ENCODE results near the gene IGFL1.
"Not testable (repeated sequence)": the region's sequence is repeated elsewhere in the genome, so short reads cannot be mapped to it uniquely, and the experiment has no call there.

IGFL1 gene

DNA sequence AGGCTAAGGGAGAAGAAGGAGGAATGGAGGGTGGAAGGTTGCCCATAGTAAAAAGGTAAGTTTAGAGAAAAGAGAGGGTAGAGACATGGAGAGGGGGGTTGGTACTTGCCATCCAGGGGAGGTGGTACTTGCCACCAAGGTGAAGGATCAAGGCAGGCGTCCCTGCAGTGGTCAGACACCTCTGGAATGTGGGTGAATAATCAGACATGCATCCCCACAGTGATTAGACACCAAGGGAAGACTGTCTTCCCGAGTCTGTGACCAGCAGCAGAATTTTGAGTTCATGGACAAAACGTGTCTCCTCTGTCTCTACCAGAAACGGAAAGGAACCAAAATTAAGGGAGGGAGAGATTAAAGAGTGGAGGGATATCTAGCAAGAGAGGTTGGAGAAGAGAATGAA, 27.1 kb upstream of the IGFL1 start:
- DNase-seq (ENCODE audit: low read depth): no peak

DNA sequence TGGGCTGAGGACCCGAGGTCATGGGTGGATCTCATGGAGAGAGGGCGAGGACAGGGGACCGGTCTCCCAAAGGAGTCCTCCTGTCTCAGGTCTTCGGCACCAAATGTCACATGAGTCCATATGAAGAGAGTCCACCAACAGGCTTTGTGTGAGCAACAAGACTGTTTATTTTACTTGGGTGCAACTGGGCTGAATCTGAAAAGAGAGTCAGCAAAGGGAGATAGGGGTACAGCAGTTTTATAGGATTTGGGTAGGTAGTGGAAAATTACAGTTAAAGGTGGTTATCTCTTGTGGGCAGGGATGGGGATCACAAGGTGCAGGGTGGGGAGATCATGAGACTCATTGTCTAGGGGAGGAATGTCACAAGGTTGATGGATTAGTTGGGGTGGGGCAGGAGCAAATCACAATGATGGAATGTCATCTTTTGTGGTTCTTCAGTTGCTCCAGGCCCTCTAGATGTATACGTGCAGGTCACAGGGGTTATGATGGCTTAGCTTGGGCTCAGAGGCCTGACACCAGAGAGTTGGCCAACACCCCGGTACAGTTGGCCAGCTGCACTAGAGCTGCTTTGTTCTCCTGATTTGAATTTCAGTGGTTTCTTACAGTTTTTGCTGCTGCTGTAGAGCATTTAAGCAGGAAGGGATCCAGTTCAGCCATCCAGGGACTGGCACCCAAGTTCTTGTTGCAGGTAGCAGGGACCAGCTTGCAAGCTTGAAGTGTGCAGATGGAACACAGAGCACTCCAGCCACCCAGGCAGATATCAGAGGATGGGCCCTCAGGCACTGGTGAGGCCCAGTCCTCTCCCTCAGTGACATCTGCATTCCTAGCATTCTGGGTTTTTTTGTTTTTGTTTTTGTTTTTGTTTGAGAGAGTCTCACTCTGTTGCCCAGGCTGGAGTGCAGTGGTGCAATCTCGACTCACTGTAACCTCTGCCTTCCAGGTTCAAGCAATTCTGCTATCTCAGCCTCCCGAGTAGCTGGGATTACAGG, 26.4 kb upstream of the IGFL1 start:
- no peak for DNase-seq (ENCODE audit: low read depth)

DNA sequence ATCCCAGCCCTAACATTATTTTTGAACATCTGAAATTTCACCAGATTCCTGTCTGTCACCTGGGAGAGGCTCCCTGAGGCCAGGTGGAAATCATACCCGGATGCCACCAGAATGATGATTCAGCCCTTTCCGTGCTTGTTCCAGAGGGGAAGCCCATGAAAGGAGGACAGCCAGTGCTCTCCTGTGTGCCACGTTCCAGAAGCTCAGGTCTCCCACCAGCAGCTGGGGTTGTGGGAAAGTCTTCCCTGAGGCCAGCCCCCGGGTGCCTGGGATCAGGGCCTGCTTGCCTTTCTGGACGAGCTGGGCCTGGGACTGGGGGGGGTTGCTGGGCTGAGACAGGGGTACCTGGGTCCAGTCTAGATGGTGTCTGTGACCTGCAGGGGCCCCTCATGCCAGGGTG, 25.5 kb upstream of the IGFL1 start:
- DNase-seq (ENCODE audit: low read depth): no peak

DNA sequence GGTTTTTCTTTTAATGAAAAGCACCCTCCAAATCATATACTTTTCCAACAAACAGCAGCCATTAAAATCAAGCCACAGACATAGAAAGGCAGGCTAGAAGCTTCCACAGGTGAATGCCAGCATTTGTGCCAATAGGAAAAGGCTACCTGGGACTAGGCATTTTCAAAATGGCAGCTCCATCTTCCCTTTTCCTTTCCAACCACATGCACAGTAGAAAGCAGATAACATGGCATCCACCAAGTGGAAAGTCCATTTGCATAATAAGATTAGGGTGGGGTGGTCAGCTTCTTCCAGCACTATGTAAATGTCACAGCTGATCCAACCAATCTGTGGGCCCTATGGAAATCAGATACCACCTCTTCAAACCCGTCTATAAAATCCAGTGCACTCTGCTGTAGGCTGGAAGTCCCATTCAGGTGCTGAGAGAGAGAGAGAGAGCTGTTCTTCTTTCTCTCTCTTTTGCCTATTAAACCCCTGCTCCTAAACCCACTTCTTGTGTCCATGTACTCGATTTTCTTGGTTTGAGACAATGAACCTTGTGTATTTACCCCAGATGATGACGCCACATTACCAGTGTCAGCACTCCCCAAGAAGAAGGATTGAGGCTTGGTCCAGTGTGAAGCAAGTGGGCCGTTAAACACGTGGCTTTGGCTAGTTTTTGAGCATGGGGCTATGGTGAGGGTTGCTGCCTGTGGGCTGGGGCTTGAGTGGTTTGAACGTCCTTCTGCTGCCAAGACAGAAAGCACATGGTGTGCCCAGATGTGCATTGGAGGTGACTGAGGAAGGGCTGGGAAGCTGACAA, 24.2 kb upstream of the IGFL1 start:
- no peak for DNase-seq (ENCODE audit: low read depth)

DNA sequence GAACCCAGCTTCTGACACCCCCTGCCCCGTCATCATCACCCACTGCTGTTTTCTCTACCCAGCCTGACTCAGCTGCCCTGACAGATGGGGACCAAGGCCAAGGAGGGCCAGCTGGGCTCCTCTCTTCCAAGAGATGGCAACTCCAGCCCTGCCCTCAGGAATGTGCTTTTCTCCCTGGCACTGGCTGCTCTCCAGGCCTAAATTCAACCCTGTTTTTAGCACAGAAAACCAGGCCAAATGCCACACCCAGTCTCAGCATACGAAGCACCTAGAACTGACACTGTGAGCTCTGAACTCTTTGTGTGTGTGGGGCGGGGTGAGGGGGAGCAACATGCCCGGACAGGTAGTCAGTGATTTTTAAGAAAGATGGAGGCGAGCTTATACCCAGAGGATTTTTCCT, 23.4 kb upstream of the IGFL1 start:
- DNase-seq (ENCODE audit: low read depth): no peak

DNA sequence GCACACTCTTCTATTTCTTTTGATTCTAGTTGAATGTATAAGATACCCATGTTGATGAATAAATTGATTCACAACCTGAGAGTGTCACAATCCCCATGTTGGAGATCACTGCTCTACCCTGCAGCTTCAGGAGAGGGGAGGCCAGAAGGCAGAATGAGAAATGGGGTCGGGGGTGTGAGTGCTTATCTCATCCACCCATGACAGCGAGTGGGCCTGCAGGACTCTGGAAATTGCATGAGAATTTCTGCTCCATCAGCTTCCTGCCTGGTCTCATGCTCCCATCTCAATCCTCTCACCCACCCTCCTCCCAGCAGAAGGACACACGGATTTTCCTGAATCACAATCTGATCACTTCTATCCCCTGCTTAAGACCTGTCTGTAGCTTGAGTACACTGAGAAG, 22.9 kb upstream of the IGFL1 start:
- no peak for DNase-seq (ENCODE audit: low read depth)

DNA sequence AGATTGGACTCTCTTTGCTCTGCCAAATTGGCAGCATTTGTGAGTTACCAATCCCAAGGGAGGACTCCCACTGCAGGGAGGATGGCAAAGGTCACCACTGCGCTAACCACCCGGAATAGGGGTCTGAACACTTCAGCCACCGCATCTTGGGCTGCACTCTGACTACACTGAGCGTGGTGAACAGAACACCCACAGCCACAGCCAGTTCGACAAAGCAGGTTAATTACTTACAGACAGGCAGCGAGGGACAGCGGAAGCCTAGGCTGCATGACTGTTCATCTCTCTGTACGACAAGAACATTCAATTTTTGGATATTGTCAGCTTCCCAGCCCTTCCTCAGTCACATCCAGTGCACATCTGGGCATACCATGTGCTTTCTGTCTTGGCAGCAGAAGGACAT, 21.7 kb upstream of the IGFL1 start:
- DNase-seq (ENCODE audit: low read depth): not testable (repeated sequence)

DNA sequence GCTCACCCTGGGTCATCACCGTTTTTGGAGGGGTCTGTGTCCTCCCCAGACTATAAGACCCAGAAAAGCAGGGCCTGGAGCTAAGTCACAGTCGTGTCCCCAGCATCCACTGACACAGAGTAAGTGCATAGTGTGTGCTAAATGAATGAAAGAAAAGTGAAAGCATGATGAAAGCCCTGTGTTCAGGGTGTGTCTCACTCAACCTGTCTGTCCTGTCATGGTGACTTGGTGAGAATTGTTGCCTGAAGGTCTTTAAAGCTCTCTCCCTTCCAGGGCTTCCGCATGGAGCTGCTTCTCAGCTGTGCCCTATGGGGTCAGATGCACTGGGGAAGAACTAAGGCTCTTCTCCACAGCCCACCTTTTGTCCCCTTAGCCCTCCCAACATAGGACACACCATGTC, 20.5 kb upstream of the IGFL1 start:
- no peak for DNase-seq (ENCODE audit: low read depth)

DNA sequence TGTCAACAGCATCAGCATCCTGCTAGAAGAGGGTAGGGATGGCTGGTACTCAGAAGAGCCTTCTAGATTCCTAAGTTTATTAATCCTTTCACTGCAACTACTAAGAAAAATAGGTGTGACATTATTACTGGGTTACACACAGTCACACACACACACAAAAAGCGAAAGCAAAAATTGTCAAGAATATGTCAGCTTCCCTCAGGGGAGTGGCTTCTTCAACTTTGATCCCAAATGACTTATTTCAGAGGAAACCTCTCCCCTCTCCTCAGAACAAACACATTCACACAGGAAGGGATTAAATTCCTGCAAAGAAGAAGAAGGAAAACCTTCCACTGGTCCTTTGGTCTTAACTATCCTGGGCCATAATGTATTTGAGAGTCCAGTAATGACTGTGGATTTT, 20.1 kb upstream of the IGFL1 start:
- no peak for DNase-seq (ENCODE audit: low read depth)

DNA sequence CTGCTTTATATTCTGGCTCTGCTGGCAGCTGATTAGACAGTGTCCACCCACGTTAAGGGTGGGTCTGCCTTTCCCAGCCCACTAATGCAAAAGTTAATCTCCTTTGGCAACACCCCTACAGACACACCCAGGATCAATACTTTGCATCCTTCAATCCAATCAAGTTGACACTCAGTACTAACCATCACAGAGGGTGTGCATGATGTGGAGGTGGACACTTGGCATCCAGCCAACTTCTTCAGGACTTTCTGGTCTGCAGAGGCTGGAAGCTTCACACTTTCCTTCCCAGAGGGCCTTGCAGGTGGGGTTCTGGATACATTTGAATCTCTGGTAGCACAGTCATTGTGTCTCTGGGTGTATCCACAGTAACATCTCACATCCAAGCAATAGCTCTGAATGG, 18.9 kb upstream of the IGFL1 start:
- DNase-seq (ENCODE audit: low read depth): no peak

DNA sequence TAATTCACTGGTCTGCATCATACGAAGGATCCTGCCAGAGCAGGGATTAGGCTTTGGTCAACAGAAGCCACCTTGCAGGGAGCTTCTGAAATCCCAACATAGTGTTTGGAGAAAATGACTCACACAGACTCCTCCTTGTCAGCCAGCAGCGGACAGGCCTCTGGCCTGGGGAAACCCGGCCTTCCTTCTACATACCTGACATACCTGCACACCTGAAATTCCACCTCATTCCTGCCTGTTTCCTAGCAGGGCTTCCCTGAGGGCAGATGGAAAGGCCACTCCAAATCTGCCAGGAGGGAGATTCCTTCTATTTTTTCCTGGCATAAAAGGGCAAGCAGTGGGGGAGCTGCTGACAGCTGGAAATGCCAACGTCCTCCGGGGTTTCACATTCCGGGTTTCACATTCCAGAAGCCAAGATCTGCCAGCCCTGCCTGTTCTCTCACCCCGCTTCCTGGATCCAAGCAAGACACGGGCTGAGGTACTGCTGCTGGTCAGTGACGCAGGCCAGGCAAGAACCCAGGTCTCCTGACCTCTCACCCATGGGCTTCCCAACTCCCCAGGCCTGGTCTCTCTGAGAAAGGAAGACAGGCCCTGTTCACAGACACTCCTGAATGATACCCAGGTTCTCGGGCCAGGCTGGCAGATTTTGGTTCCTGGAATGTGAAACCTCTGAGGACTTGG, 18.2 kb upstream of the IGFL1 start:
- DNase-seq (ENCODE audit: low read depth): no peak

DNA sequence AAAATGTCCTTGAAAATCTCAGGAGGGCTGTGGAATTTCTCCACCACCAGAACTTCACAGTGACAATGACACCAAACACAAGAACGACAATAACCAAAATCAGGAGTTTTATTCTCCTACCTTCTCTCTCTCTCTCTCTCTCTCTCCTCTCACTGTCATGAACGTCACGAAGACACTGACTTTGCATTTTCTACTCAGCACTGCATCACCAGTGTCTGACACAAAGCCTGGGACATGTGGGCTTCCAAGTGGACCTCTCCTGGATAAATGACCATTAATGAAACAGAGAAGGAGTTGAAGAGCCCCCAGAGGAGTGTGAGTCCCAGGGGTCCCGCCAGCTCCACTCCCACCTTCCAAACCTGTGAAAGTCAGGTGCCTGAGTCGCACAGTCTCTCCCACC, 16.9 kb upstream of the IGFL1 start:
- DNase-seq (ENCODE audit: low read depth): not testable (repeated sequence)

DNA sequence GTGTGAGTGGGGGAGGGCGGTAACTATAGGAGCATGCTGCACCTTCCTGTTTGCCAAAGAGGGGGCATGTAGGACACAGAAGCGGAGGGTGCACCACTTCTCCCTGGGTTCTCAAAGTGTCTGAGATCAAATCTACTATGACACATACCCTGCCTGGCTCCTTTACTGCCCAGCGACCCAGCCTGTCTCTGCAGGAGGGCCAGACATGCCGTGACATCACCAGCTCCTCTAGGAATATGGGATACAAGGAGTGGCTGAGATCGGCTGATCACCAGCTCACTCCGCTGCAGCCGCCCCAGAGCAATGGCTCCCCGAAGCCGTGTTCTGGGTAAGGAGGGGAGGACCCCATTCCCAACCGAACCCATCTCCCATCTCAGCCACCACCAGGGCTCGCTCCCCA, 16.4 kb upstream of the IGFL1 start:
- DNase-seq (ENCODE audit: low read depth): no peak

DNA sequence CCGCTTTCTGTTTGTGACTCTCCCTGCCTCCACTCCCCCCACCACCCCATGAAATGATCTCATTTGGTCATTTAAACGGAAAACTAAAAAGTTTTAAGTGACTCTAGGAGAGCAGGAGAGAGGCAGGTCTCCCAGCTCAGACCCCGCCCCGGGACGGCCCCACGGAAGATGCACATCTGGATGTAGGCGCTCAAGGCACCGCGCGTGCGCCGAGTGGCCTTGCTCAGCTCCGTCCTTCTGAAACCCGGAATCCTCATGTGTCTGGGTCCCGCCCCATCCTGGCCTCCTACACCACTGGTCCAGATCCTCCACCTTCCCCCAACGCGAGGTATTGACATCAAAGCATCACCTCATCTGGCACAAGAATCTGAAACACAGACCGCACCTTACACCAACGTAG, 15.7 kb upstream of the IGFL1 start:
- no peak for DNase-seq (ENCODE audit: low read depth)

DNA sequence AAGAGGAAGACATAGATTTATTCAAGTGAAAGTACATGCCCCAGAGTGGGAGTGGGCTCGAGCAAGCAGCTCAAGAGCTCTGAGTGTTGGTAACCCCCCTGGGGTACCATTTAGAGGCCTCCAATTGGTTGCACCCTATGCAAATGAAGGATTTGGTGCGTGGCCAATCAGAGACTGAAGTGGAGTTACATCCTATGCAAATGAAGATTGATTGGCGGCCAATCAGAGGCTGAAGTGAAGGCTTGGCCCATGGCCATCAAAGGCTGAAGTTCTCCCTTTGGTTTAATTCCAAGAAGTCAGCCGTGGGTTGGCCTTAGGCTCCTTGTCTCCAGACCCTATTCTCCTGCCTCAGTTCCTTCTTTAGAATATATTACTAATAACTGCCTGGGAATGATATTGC, 12.9 kb upstream of the IGFL1 start:
- no peak for DNase-seq (ENCODE audit: low read depth)

DNA sequence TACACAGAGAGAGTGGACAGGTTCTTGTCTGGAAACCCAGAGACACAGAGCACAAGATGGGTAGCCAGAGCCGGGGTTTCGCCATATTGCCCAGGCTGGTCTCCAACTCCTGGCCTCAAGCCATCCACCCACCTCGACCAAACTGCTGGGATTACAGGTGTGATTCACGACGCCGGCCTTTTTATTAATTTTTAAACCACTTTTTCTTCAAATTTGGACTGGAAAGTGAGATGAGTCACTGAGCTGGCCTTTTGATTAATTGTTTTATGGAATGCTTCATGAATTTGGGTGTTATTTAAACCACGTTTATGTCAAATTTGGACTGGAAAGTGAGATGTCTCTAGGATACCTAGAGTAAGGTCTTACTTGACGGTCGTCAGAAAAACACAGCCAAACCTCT, 12.1 kb upstream of the IGFL1 start:
- no peak for DNase-seq (ENCODE audit: low read depth)

DNA sequence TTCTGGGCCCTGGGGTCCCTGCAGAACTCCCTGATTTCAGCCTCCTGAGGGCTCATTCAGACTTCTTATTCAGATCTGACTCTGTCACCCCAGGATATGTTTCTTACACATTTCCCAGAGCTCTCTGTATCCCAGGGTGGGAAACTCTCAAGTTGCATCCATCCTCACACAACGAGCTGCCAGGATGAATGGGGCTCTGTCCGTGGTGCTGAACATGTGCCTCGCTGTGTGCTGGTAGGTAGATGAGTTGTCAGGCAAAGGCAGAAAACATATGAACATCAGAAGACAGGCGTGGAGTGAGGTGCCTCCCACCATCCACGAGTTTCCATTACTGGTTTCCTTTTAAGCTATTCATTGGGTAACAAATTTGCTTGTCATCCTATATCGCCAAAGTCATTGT, 11.4 kb upstream of the IGFL1 start:
- no peak for DNase-seq (ENCODE audit: low read depth)

DNA sequence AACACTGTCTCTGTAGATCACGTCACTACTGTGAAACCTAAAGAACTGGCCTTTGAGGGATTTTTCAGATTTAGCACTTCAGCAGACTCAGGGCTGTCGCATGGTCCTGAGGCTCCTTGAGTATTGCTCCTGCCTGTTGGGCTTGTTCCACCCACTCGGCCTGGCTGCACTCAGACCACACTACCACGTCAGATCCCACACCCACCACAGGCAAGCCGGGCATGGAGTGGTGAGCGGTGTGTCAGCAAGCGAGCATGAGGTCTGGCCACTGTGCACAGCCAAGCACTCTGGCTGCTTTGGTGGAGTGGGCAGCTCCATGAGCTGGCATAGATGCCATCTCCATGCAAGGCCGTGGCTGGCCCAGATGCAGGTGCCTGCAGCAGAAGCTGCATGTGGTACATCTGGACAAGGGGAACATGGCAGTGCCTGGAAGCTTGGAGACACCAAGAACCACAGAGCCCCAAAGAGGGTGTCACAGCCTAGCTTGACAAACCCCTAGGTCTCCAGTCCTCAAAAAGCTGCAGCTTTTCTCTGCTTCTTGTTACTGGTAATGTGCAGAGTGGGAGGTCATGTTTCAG, 9.4 kb upstream of the IGFL1 start:
- no peak for DNase-seq (ENCODE audit: low read depth)

DNA sequence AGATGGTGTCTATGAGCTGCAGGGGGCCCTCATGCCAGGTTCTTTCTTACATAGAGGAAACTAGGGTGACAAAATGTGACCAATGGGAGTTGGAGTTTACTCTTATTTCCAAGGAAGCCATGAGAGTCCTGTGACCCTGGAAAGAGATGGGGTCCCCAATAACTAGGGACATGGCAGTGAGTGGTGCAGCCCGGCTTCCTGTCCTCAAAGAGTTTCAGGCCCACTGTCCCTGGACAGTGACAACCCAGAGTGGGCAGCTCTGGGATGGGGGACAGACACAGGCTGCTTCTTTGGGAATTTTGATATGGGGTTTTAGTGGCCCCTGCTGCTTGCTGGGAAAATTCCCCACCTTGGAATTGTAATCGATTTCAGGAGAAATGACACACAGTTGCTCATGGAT, 8.4 kb upstream of the IGFL1 start:
- no peak for DNase-seq (ENCODE audit: low read depth)

DNA sequence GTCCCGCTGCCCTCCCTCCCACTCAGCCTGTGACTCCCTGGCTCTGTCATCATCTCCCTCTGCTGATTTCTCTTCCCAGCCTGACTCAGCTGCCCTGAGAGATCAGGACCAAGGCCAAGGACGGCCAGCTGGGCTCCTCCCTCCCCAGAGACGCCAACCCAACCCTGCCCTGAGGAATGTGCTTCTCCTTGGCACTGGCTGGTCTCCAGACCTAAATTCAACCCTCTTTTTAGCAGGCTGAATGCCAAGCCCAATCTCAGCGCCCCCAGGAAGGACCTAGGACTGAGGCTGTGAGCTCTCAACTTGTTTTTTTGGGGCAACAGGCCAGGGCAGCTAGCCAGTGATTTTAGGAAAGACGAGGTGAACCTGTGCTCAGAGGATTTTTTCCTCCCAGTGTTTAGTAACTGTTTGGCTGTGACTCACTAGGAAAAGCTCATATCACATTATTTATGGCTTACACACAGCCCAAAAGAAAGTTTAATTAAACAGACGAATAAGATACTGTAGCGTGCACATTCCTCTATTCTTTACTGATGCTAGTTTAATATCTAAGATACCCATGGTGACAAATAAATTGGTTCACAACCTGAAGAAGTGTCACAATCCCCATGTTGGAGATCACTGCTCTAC, 7.4 kb upstream of the IGFL1 start:
- DNase-seq (ENCODE audit: low read depth): no peak

DNA sequence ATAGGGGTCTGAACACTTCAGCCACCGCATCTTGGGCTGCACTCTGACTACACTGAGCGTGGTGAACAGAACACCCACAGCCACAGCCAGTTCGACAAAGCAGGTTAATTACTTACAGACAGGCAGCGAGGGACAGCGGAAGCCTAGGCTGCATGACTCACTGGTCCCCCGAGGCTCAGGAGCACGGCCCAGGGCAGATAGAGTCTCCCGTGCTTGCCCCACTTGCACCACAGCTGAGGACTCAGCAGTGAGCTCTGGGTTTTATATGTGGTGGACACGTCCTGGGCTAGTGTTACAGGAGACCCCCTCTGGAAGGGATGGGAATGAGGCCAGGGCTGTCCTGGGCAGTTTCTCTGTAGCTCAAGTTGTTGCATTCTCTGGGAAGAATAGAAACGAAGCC, 5.8 kb upstream of the IGFL1 start:
- not testable (repeated sequence) for DNase-seq (ENCODE audit: low read depth)

DNA sequence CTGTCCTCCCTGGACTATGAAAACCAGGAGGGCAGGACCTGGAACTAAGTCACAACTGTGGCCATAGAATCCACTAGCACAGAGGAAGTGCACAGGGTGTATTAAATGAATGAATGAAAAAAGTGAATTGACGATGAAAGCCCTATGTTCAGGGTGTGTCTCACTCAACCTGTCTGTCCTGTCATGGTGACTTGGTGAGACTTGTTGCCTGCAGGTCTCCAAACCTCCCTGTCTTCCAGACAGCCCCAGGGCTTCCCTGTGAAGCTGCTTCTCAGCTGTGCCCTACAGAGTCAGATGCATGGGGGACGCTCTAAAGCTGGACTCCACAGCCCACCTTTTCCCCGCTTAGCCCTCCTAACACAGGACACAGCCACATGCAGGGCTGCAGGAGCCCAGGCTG, 4.8 kb upstream of the IGFL1 start:
- no peak for DNase-seq (ENCODE audit: low read depth)

All from activated T-helper 9 cell treated with anti-CD3 and anti-CD28 coated beads, Interleukin-2, amount 50 U/mL, for 16 hours (primary cell).